ENCODE results near the gene CBX6.

DNA sequence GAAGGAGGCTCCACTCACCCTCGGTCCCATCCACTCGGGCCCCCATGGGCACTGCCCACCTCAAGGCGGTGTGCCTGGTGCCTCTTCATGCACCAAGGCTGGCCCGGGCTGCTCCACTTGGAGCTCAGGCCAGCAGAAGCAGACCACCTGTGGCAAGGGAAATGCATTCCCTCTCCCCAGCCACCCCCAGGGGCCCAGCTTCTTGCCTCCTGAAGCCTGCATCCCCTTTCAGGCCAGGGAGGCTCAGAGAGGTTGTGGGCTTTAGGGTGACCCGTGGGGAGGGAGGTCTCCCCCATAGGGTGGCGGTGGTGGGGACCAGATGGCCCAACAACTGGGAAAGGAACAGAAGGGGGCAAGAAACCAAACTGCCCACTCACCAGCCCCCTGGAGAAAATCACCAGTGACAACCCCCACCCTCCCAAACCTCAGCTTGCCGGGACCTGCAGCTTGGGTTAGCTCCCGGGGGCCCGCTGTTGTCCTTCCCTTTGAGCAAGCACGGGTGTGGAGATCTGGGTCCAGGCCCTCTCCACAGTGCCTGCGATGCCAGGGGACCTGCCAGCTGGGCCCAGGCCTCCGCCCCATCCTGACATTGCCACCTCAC is 8.4 kb downstream of the CBX6 start:
- TF ChIP-seq EZH2 (IDR thresholded peaks at IDR 0.05), result no peak
- TF ChIP-seq EZH2phosphoT487 (IDR thresholded peaks at IDR 0.05; ENCODE audit: borderline replicate concordance), result no peak
- TF ChIP-seq, protein P1, sequence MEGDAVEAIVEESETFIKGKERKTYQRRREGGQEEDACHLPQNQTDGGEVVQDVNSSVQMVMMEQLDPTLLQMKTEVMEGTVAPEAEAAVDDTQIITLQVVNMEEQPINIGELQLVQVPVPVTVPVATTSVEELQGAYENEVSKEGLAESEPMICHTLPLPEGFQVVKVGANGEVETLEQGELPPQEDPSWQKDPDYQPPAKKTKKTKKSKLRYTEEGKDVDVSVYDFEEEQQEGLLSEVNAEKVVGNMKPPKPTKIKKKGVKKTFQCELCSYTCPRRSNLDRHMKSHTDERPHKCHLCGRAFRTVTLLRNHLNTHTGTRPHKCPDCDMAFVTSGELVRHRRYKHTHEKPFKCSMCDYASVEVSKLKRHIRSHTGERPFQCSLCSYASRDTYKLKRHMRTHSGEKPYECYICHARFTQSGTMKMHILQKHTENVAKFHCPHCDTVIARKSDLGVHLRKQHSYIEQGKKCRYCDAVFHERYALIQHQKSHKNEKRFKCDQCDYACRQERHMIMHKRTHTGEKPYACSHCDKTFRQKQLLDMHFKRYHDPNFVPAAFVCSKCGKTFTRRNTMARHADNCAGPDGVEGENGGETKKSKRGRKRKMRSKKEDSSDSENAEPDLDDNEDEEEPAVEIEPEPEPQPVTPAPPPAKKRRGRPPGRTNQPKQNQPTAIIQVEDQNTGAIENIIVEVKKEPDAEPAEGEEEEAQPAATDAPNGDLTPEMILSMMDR (IDR thresholded peaks at IDR 0.05 in 2 of 3, conservative IDR thresholded peaks at IDR 0.05 in 1 of 3; ENCODE audit: borderline replicate concordance in 1 of 3, insufficient read depth in 1 of 3, low read depth in 2 of 3, low read length in 2 of 3), result no peak
- no peak for TF ChIP-seq SIN3A (IDR thresholded peaks at IDR 0.05; ENCODE audit: low read depth)
- no peak; the same call in 1 of the 2 replicates for TF ChIP-seq POLR2AphosphoS5 (IDR thresholded peaks at IDR 0.05; ENCODE audit: low read depth, low read length)
- no peak for TF ChIP-seq POLR2A (IDR thresholded peaks at IDR 0.05; ENCODE audit: borderline replicate concordance, extremely low read depth, insufficient read depth, insufficient read length)
- TF ChIP-seq, protein P2, sequence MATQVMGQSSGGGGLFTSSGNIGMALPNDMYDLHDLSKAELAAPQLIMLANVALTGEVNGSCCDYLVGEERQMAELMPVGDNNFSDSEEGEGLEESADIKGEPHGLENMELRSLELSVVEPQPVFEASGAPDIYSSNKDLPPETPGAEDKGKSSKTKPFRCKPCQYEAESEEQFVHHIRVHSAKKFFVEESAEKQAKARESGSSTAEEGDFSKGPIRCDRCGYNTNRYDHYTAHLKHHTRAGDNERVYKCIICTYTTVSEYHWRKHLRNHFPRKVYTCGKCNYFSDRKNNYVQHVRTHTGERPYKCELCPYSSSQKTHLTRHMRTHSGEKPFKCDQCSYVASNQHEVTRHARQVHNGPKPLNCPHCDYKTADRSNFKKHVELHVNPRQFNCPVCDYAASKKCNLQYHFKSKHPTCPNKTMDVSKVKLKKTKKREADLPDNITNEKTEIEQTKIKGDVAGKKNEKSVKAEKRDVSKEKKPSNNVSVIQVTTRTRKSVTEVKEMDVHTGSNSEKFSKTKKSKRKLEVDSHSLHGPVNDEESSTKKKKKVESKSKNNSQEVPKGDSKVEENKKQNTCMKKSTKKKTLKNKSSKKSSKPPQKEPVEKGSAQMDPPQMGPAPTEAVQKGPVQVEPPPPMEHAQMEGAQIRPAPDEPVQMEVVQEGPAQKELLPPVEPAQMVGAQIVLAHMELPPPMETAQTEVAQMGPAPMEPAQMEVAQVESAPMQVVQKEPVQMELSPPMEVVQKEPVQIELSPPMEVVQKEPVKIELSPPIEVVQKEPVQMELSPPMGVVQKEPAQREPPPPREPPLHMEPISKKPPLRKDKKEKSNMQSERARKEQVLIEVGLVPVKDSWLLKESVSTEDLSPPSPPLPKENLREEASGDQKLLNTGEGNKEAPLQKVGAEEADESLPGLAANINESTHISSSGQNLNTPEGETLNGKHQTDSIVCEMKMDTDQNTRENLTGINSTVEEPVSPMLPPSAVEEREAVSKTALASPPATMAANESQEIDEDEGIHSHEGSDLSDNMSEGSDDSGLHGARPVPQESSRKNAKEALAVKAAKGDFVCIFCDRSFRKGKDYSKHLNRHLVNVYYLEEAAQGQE (IDR thresholded peaks at IDR 0.05; ENCODE audit: low read depth), result no peak
- no peak for TF ChIP-seq JUND (IDR thresholded peaks at IDR 0.05)
- no peak for TF ChIP-seq CEBPB (IDR thresholded peaks at IDR 0.05; ENCODE audit: low read depth)
- TF ChIP-seq, protein P3, sequence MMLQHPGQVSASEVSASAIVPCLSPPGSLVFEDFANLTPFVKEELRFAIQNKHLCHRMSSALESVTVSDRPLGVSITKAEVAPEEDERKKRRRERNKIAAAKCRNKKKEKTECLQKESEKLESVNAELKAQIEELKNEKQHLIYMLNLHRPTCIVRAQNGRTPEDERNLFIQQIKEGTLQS (IDR thresholded peaks at IDR 0.05), result no peak
- TF ChIP-seq RAD21 (IDR thresholded peaks at IDR 0.05; ENCODE audit: low read depth), result no peak
- no peak for TF ChIP-seq SP1 (IDR thresholded peaks at IDR 0.05; ENCODE audit: low read depth)
- TF ChIP-seq TCF7L2 (IDR thresholded peaks at IDR 0.05; ENCODE audit: borderline replicate concordance, extremely low read depth, insufficient read depth, insufficient read length), result no peak
- TF ChIP-seq SRF (IDR thresholded peaks at IDR 0.05; ENCODE audit: low read depth), result no peak

Data from HCT116 (cell line).